ENCODE data around the gene SLC1A2.

DNA sequence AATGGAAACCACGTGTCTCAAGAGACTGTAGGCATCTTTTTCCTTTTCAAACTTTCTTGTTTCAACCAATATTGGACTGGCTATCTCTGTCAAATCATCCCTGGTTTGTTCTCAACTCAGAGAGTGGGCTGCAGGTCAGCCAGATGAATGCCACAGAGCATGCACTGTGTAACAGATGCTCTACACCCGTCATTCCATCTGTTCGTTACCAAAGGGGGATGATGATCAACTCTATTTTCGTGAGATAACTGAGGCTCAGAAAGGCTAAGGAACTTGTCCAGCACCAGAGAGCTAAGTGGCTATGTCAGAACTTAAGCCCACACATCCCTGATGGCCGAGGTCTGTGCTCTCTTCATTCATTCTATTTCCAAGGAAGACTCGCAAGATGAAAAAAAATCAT is 42.1 kb downstream of the SLC1A2 start:
- TF ChIP-seq EP300 (IDR thresholded peaks at IDR 0.05) (no peak), CTCF (IDR thresholded peaks at IDR 0.05) (no peak), POLR2A (IDR thresholded peaks at IDR 0.05) (no peak)
